ENCODE measurements around the gene RBFOX2.

RBFOX2 gene

GRCh38 chr22:35971456-35972119 lies 57.0 kb downstream of the RBFOX2 start:
- no peak for DNase-seq

GRCh38 chr22:35970616-35971455 lies 57.8 kb downstream of the RBFOX2 start:
- DNase-seq: no peak

- no peak for DNase-seq
Measured at GRCh38 chr22:35967046-35967397, 61.6 kb downstream of the RBFOX2 start.

- DNase-seq: no peak
Measured at GRCh38 chr22:35966314-35967045, 62.1 kb downstream of the RBFOX2 start.

GRCh38 chr22:35963237-35963810 lies 65.3 kb downstream of the RBFOX2 start:
- DNase-seq: no peak

- no peak for DNase-seq
Measured at GRCh38 chr22:35961480-35962295, 66.9 kb downstream of the RBFOX2 start.

- no peak for DNase-seq
Measured at GRCh38 chr22:35960854-35961253, 67.8 kb downstream of the RBFOX2 start.

GRCh38 chr22:35959121-35959800 lies 69.4 kb downstream of the RBFOX2 start:
- no peak for DNase-seq

GRCh38 chr22:35958334-35958733 lies 70.3 kb downstream of the RBFOX2 start:
- no peak for DNase-seq

- no peak for DNase-seq
Measured at GRCh38 chr22:35957589-35957988, 71.0 kb downstream of the RBFOX2 start.

GRCh38 chr22:35956850-35957249 lies 71.8 kb downstream of the RBFOX2 start:
- no peak for DNase-seq

GRCh38 chr22:35955546-35955945 lies 73.1 kb downstream of the RBFOX2 start:
- no peak for DNase-seq

- DNase-seq: no peak
Measured at GRCh38 chr22:35952576-35952975, 76.0 kb downstream of the RBFOX2 start.

GRCh38 chr22:35950262-35950661 lies 78.4 kb downstream of the RBFOX2 start:
- no peak for DNase-seq

- DNase-seq: no peak
Measured at GRCh38 chr22:35949243-35949642, 79.4 kb downstream of the RBFOX2 start.

- no peak for DNase-seq
Measured at GRCh38 chr22:35947794-35948425, 80.7 kb downstream of the RBFOX2 start.

GRCh38 chr22:35944458-35944857 lies 84.2 kb downstream of the RBFOX2 start:
- no peak for DNase-seq

GRCh38 chr22:35940166-35940565 lies 88.5 kb downstream of the RBFOX2 start:
- no peak for DNase-seq

- DNase-seq: no peak
Measured at GRCh38 chr22:35938226-35938625, 90.4 kb downstream of the RBFOX2 start.

GRCh38 chr22:35930933-35931332 lies 97.7 kb downstream of the RBFOX2 start:
- no peak for DNase-seq

- DNase-seq: no peak
Measured at GRCh38 chr22:35928285-35928798, 100.3 kb downstream of the RBFOX2 start.
